GM19438 (cell line): ENCODE data around the gene LRRC74A.

Source experiments
- ATAC-seq: cut with Tn5 transposase; IDR thresholded peaks from one replicate; pipeline ENCODE4 v1.9.1; 2021; ENCODE audit warnings: low read depth; ENCODE audit not compliant: unreplicated experiment

LRRC74A gene

DNA sequence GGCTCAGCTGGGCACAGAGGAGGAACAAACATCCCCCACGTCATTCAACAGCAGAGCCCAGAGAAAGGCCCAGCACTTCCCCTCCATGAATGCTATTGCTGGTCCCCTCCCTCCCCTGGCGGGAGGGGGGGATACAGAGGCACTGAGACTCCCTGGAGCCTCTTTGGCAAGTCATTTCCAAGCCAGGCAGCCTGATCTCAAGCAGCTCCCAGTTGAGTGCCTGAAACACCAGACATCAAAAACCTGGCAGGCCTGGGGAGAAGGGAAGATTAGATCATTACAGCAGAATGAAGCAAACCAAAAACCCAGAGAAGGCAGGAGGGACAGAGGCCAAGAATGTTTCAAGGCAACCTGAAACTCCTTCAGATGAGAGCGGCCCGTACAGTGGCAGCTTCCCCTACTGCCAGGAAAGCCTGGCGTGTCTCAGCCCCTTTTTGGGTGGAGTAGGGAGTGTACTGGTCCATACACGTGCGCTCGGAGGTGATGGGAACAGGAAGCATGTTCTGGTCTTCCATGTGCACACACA, 92.1 kb downstream of the LRRC74A start:
- ATAC-seq: no peak

- no peak for ATAC-seq
These were observed 92.7 kb downstream of the LRRC74A start for GRCh38 chr14:76918782-76919394.
